DMS153 (cell line): Measurements from ENCODE around the gene KYAT1.

Experiments used
- DNase-seq: peaks from one replicate; lab custom pipeline; 2025; lab: John Stamatoyannopoulos, UW

The KYAT1 gene

DNA sequence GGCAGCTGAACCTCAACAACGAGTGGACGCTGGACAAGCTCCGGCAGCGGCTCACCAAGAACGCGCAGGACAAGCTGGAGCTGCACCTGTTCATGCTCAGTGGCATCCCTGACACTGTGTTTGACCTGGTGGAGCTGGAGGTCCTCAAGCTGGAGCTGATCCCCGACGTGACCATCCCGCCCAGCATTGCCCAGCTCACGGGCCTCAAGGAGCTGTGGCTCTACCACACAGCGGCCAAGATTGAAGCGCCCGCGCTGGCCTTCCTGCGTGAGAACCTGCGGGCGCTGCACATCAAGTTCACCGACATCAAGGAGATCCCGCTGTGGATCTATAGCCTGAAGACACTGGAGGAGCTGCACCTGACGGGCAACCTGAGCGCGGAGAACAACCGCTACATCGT, 26.6 kb upstream of the KYAT1 start:
- no peak for DNase-seq

DNA sequence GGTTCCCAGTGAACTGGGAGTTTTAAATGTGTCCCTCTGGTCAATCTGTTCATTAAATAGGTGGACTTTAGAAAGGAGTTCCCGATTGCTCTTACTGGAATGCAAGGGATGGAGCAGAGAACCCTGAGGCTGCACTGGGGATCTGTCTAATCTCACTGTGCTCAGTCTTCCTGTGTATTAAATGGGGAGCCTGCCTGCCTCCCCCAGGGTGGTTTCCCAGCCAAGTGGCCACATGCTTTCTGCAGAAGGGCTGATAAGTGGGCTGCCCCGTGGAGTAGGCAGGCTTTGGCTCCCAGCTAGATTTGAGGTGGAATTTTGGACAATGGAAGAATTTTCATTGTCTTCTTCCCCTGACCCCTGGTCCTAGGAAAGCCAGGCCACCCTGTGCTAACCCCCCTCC, 25.0 kb upstream of the KYAT1 start:
- no peak for DNase-seq

DNA sequence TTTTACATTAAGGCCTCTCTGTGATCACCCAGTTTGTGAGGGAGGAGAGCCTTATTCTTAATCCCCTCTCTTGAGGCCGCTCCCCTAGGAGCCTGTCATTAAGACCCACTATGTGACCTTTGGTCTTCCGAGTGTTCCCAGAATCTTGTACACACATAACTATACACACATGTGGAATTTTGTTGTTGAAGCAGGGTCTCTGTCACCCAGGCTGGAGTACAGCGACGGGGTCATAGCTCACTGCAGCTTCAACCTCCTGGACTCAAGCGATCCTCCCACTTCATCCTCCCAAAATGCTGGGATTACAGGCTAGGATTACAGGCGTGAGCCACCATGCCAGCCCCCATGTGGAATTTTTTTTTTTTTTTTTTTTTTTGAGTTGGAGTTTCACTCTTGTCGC, 24.2 kb upstream of the KYAT1 start:
- no peak for DNase-seq

DNA sequence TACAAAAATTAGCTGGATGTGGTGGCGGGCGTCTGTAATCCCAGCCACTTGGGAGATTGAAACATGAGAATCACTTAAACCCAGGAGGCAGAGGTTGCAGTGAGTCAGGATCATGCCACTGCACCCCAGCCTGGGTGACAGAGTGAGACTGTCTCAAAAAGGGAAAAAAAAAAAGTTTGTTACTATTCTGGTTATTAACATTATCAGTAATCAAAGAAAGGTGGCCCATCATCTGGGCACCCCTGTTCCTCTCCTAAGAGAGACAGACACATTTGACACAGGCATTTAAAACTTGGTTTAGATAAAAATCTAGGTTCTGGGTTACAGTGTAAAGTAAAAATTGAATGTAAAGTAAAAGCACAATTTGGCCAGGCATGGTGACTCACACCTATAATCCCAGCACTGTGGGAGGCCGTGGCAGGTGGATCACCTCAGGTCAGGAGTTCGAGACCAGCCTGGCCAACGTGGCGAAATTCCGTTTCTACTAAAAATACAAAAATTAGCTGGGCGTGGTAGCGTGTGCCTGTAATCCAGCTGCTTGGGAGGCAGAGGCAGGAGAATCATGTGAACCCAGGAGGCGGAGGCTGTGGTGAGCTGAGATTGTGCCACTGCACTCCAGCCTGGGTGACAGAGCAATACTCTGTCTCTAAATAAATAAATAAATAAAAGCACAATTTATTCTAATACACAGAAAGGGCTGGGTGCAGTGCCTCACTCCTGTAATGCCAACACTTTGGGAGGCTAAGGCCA, 22.3 kb upstream of the KYAT1 start:
- no peak for DNase-seq

DNA sequence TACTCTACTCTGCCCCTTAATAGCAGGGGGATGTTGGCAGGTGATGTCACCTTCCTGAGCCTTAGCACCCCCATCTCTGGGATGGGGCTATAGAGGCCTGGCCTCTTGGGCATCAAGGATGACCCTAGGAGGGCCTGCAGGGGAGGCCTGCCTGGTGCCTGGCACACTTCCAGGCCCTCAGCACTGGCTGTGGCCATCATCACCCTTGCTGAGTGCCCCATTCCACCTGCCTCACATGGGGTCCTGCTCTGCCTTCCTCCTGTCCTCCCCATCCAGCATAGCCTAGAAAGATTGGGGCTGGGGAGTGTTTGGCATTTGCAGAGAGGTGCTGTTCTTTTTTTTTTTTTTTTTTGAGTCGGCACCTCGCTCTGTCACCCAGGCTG, 21.3 kb upstream of the KYAT1 start:
- no peak for DNase-seq

DNA sequence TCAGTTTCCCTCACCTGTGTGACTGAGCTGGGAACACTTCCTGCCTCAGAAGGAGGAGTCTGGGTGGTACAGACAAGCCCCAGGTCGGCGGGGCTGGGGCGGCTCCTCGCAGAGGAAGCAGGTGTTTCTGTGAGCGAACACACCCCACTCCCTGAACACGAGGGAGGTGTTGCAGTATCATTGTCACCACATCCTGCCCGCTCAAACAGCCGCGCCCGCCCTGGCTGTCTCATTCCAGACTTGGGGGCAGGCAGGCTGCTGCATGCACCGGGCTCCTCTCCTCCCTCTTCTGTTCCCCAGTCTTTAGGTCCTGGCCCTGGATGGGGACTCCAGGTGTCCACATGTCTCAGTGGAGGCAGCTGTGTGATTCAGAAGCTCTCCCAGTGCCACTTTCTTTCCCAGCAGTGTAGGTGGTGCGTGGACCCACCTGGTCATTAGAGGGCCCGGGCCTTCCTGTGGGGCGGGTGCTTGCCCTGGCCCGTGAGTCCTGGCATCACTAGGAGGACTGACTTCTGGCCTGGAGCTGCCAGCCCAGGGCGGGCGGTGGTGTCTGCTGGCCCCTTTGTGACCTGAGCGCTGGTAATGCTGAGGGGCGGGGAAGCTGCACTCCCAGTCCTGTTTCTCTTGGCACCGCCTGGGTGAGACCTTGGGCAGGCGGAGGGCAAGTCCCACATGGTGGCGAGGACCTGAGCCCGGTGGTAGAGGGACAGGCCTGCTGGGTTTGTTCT, 20.8 kb upstream of the KYAT1 start:
- DNase-seq, result peak; percentile 82

DNA sequence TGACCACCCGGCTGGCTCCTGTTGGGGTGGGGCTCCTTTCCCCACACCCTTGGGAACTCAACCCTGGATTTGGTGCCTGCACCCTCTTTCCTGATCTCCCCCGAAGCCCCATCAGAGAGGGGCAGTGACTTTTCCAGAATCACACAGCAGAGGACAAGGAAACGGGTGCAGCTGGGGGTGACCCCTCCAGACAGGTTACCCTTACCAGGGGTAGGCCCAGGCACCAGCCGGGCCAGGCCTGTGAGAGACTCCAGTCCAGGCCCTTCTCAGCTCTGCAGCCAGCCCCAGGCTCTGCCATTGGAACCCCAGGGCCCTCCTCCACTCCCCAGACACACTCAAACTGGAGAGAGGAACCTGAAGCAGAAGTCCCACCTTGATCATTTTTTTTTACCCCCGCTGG, 20.1 kb upstream of the KYAT1 start:
- DNase-seq, result no peak

DNA sequence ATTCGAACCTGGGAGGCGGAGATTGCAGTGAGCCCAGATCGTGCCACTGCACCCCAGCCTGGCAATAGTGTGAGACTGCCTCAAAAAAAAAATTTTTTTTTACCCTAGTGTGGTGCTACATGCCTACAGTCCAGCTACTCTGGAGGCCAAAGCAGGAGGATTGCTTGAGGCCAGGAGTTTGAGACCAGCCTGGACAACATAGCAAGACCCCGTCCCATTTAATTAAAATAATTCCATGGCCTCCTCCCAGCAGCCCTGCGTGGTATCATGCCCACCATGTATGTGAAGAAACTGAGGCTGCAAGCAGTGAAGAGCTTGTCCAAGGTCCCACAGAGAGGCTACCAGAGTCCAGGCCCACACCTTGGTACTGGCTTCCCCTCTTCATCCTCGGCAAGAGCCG, 19.6 kb upstream of the KYAT1 start:
- DNase-seq, result no peak

DNA sequence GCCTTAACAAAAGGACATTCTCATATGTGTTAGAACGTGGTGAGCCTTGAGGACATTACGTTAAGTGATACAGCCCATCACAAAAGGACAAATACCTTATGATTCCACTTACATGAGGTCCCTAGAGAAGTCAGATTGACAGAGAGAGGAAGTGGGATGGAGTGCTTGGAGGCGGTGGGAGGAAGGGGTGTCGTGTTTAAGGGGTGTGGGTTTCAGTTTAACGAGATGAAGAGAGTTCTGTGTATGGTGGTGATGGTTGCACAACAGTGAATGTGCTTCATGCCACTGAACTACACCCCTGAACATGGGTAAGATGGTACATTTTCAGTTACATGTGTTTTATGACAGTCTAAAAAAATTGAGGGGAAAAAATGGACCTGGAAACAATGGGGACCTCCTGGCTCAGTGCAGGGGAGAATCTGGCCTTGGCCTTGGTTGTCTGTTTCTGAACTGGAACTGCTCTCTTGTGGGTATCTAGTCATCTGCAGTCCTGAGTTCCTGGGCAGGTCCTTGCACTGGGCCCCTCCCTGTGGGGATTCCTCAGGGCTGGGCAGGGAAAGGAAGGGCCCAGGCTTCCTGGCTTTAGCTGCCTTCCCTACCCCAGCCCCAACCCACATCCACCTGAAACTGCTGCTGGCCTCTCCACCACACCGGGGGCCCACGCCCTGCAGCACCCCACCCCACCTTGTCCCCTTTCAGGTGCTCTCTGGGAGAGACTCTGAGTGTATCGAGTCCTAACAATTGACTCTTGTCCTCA, 18.0 kb upstream of the KYAT1 start:
- no peak for DNase-seq

DNA sequence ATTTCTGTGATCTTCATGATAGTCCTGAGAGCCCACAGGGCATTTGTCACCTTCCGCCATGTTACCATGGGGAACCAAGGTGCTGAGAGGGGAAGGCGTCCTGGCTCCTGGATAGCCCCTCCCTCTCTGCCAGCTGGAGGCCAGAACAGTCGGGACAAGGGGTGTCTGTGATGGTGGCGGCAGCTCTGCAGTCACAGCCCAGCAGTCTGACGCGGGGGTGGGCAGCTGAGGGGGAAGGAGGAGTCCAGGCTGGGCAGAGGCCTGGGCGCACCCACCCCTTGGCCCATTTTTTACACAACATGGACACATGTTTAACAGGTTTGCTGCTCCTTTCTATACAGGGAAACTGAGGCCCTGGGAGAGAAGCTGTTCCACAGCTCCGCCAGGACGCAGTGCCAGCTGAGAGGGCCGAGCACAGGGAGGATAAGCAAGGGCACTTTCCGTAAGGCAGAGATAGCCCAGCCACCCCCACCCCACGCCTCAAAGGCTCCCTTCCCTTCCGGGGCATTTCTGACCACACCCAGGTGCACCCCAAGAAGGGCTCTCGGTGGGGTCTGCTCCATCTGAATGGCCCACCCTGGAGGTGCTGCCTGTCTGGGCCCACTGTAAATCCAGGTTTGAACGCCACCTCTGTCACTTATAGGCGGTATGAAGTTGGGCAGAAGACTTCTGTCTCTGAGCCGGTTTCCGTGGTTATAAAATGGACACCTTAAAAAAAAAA, 17.3 kb upstream of the KYAT1 start:
- DNase-seq, result no peak

DNA sequence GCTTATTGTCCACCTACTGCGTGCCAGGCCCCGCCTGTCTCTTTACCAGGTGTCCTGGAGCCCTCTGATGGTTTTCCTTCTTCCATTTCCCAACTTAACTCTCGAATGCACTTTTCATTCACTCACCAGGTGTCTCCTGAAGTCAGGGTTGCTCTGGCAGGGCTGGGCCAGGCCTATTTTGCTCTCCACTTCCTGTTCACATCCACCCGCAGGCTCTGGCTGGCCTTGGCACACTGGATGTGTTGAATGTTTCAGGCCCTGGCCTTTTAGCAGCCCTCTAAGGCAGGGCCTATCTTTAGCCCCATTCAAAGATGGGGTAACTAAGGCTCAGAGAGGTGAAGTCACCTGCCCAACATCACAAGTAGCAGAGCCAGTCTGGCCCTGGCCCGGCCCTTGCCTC, 16.6 kb upstream of the KYAT1 start:
- no peak for DNase-seq

DNA sequence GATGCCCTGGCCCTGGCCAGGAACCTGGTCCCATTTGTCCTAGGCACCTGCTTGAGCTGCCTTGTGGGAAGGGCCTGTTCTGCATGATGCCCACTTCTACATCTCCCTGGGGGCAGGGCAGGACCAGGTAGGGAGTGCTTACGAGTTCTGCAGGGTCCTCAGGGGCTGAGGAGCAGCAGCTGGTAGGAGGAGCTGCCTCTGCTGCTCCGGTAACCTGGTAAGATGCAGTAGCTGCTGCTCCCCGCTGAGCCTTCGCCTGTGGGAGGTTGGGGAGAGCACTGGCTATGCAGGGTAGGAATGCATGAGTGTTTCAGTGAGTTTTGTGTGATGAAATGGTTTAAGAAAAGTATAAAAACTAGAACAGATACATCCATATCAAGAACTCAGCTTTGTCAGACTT, 13.8 kb upstream of the KYAT1 start:
- no peak for DNase-seq

DNA sequence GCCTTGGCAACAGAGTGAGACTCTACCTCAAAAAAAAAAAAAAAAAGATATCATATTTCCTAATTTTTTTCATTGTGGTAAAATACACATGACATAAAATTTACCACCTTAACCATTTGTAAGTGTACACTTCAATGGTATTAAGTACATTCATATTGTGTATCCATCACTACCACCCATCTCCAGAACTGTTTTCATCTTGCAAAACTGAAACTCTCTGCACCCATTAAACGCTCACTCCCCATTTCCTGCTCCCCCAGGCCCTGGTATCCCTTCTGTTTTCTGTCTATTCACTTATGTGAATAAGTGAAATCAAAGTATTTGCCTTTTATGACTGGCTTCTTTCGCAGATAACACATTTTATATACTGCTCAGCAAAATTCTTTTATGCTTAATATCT, 13.0 kb upstream of the KYAT1 start:
- no peak for DNase-seq

DNA sequence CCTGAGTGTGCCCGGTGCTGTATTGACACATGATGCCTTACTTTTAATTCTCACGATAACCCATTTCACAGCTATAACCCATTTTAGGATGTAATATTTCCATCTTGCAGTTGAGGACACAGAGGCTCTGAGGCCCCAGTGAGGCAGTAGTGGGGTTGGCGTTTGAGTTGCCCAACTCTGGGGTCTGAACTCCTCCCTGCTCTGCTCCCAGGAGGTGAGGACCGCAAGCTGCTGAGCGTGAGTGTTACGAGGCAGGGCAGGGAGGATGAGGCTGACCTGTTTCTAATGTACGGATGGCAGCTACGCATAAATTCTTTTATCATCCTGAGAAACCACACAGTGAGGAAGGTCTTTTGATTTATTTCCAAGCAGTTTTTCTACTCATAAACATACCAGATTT, 11.6 kb upstream of the KYAT1 start:
- DNase-seq, result no peak

DNA sequence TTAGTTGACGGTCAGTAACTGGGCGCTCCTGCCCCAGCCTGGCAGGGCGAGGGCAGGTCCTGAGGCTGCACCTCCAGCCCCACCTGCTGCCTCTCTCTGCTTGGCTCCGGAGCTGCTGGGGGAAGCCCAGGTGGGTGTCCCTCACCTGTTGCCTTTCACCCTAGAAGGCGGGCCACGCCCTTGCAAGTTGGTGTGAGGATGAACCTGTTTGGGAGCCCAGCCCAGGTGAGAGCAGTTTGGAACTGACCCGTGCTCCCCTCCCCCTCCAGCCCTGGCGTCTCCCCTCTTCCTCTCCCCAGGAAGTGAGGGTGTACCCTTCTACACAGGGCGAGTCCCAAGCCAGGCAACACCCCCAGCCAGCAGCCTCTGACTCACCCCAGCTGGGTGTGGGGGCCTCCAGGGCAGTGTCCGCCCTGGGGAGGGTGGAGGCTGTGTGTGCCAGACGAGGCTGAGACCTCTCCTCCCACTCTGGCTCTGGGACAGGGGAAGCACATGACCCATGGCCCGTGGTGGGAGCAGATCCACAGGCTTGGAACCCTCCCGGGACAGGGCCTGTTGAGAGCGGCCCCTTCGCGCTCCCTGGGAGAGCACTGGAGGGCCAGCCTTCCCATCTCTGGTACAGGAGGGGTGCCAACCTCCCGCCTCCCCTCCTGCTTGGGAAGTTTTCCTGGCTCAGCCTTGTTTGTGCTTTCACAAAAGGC, 10.6 kb upstream of the KYAT1 start:
- DNase-seq, result no peak

DNA sequence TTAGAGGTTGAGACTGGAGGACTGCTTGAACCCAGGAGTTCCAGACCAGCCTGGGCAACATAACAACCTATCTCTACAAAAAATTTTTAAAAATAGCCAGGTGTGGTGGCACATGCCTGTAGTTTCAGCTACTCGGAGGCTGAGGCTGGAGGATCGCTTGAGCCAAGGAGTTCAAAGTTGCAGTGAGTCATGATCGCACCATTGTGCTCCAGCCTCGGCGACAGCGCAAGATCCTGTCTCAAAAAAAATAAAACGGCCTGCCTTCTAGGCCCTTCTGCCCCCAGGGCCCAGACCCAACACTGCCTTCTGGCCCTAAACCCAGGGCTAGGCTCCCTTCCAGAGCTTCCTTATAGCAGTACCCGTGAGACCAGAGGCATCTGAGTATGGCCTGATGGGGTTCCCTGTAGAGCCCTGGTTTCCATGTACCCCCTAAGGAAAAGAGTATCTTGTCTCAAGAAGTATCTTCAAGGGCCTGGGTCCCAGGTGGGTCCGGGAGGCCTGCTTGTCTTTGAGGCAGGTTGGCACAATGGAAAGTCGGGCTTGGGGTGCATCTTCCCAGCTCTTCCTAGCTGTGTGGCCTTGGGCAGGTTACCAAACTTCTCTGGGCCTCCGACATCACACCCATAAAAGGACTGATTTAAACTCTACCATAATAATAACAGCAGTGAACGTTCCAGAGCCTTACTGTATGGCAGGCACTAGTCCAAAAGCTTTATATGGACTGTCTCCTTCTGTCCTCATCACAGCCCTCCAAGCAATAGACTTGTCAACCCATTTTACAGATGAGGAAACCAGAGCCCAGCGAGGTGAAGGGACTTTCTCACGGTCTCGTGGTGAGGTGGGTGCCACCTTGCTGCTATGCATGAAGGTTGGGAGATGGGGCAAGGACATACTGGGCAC, 9.8 kb upstream of the KYAT1 start:
- no peak for DNase-seq

DNA sequence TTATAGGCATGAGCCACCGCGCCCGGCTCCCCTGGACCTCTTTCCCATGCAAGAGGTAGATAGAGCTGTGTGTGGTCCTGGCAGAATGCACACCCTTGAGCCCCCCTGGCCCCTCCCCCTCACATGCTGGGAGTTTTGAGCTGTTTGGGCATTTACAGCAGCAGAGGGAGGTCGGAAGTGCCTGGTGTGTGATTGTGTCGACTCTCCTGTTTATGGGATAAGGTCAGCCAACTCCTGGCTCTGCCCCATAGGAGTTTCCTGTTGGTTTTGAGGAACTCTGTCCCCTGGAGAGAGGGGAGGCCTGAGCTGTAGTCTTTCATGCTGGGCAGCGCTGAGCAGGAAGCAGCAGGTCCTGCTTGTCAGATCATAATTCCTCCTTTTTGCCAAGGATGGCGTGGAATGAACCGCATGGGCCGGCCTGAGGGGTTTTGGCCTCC, 6.2 kb upstream of the KYAT1 start:
- no peak for DNase-seq

DNA sequence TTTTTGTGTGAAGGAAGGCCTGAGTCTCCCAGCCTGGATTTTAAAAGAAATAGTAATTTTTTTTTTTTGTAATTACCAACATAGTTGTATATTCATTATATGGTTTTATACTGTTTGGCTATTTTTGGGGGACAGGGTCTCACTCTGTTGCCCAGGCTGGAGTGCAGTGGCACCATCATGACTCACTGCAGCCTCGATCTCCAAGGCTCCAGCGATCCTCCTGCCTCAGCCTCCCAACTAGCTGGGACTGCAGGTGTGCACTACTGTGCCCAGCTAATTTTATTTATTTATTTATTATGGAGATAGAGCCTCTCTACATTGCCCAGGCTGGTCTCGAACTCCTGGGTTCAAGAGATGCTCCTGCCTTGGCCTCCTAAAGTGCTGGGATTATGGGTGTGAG, 5.3 kb upstream of the KYAT1 start:
- no peak for DNase-seq

DNA sequence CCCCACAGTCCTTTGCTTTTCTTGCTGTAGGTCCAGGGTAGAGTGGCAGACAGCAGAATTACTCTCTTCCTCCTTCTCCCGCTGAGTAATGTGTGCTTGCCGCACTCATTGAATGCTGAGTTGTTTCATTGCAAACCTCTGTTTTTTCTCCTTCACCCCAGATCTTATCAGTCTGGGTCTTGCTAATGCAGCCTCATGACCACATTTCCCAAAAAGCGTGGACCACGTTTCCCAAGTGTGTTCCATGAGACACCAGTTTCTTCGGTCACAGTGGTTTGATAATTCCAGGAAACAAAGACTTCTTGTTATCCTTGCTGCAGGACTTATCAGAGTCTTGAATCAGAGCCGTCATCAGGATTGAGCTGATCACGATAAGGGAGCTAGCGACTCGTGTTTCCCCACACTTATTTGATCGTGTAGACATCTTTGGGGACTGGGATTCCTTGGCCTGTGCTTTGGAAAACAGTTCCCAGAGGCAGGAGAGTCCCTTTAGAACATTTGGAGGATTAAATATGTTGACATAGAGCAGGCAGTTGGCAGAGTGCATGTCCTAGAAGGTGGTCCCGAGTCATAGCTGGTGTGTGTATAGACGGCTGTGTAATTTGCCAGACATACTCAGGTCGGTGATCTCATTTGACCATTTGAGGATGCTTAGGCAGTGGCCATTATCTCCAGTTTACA, 4.6 kb upstream of the KYAT1 start:
- DNase-seq, result no peak

DNA sequence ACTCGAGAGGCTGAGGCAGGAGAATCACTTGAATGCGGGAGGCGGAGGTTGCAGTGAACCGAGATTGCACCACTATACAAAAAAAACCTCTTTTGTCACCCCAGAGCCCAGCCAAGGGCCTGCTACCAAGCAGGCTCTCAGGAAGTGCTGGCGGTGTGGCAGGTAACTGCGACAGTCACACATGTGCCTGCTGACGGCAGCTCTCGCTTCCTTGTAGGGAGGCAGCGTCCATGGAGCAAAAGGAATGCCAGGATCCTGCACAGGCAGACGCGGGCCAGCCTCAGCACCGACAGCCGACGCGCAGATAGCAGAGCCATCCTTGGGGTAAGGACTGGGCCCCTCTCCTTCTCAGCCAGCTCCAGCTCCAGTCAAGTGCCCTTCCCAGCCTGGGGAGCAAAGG, 4.0 kb upstream of the KYAT1 start:
- DNase-seq, result no peak
